Esophagus squamous epithelium (tissue), 4 donors: ENCODE results near the gene NUDT12.

ENCODE experiments used
- CTCF ChIP-seq, 6 experiments: fragments of 450-650 bp in 4 of 6; fragments of 200-600 bp in 2 of 6; sonication (generic) in 2 of 6; IDR thresholded peaks; one replicate each; pipeline ENCODE4 v1.5.1; 2016 to 2019; ENCODE audit warnings: antibody characterized with exemption in 6 of 6, mild to moderate bottlenecking in 4 of 6, moderate library complexity in 4 of 6
- POLR2A ChIP-seq, 4 donors: fragments of 450-650 bp; IDR thresholded peaks; one replicate each; pipeline ENCODE4 v1.6.1; 2017; ENCODE audit warnings: antibody characterized with exemption in 4 of 4, mild to moderate bottlenecking in 4 of 4, moderate library complexity in 3 of 4

GRCh38 chr5:103519550-103519949 is 43.0 kb downstream of the NUDT12 start:
- TF ChIP-seq POLR2A (IDR thresholded peaks at IDR 0.05), result no peak
- no peak for TF ChIP-seq CTCF (IDR thresholded peaks at IDR 0.05)
